PC-9 (cell line): ENCODE data around the gene MX2.

Experiments
- CTCF ChIP-seq: fragments of 200-600 bp; sonication (generic); conservative IDR thresholded peaks from 2 replicates; pipeline ENCODE4 v1.6.1; 2017; ENCODE audit warnings: mixed run types, antibody characterized with exemption, mild to moderate bottlenecking, moderate library complexity
- EZH2 ChIP-seq: fragments of 200-600 bp; sonication (generic); IDR thresholded peaks from 2 replicates; pipeline ENCODE4 v1.8.0; 2017; ENCODE audit warnings: antibody characterized with exemption, low read depth

DNA sequence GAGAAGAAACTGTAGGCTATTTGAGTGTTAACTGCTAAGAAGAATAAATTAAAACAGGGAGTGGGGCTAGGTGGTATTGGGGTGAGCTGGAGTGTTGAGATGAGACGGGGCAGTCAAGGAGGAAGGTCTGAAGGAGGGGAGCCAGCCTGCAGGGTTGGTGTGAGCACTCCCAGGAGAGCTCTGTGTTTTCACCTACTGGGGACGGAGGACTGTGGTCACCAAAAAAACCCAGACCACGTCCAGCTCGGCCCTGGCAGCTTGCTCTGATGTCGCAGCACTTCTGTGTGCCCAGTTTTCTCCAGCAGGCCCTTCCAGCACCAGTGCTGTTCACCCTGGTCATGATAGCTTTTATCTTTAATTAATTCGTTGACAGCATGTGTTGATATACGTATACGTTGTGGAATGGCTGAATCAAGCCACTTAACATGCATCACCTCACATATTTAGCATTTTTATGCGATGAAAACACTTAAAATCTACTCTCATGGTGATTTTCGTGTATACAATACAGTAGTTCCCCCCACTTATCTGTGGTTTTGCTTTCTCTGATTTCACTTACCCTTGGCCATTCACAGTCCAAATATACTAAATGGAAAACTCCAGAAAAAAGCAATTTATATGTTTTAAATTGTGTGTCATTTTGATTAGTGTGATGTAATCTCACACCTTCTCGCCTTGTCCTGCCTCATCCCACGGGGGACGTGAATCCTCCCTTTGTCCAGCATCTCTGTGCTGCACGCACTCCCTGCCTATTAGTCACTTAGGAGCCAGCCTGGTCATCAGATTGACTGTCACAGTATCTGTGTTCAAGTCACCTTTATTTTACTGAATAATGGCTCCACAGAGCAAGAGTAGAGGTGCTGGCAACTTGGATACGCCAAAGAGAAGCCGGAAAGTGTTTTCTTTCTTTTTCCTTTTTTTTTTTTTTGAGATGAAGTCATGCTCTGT is 32.9 kb upstream of the MX2 start:
- TF ChIP-seq EZH2 (no peak), CTCF (no peak)
